Thyroid gland (tissue), 4 donors: ENCODE data around the gene CLCF1.

ENCODE experiments used
- CTCF ChIP-seq, 6 experiments: fragments of 200-600 bp in 3 of 6; fragments of 450-650 bp in 3 of 6; sonication (generic) in 3 of 6; IDR thresholded peaks; one replicate each; pipeline ENCODE4 v1.5.1; 2016 to 2019; ENCODE audit warnings: antibody characterized with exemption in 6 of 6, mild to moderate bottlenecking in 2 of 6, inconsistent platforms in 1 of 6, moderate library complexity in 1 of 6
- POLR2A ChIP-seq, 2 donors: fragments of 450-650 bp; IDR thresholded peaks; one replicate each; pipeline ENCODE4 v1.6.1; 2017; ENCODE audit warnings: antibody characterized with exemption in 2 of 2, mild to moderate bottlenecking in 2 of 2, moderate library complexity in 1 of 2

GRCh38 chr11:67337257-67337656 is 36.1 kb downstream of the CLCF1 start:
- TF ChIP-seq CTCF (IDR thresholded peaks at IDR 0.05) (no peak), POLR2A (IDR thresholded peaks at IDR 0.05) (no peak)
